OCI-LY1 (cell line): ENCODE measurements around the gene PDCL3.

ENCODE experiments used
- EZH2 ChIP-seq: fragments of 200-600 bp; sonication (generic), shearing (Covaris generic); IDR thresholded peaks from 2 replicates; pipeline ENCODE4 v1.8.0; 2017; ENCODE audit warnings: borderline replicate concordance, mixed run types, mild to moderate bottlenecking, antibody characterized with exemption, low read length, moderate library complexity, mixed read lengths
- TF ChIP-seq, protein P1 (sequence below): fragments of 200-600 bp; sonication (generic), shearing (Covaris generic); IDR thresholded peaks from 2 replicates; pipeline ENCODE4 v1.5.1; 2017; ENCODE audit warnings: mild to moderate bottlenecking, antibody characterized with exemption, low read length, moderate library complexity, mixed read lengths

DNA sequence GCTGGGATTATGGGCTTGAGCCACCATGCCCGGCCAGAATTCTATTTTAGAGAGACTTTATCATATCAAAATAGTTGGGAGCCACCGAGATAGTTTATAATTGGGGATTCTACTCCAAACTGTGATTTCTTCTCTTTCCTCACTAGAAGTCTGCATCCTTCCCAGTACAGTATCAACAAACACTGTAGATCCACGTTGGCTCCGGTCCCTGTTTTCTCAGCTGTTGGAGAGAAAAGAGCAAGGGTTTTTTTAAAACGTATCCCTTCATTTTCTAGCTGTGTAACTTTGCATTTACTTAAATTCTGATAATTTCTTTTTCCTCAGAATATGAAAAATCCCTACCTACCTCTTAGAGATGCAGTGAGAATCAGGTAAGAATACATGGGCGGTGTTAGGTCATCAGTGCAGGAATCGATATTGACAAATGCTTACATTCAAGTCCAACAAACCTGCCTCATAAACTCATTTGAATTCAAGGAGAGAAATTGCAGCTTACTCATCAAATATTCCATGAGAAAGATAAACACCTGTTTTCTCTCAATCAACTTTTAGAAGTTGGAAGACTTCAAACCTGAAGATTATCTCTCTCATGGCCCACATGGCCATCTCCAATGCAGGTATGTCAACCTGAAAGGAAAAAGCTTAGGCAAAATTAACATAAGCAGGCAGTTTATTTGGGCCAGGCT, 17.7 kb upstream of the PDCL3 start:
- TF ChIP-seq, protein P1, sequence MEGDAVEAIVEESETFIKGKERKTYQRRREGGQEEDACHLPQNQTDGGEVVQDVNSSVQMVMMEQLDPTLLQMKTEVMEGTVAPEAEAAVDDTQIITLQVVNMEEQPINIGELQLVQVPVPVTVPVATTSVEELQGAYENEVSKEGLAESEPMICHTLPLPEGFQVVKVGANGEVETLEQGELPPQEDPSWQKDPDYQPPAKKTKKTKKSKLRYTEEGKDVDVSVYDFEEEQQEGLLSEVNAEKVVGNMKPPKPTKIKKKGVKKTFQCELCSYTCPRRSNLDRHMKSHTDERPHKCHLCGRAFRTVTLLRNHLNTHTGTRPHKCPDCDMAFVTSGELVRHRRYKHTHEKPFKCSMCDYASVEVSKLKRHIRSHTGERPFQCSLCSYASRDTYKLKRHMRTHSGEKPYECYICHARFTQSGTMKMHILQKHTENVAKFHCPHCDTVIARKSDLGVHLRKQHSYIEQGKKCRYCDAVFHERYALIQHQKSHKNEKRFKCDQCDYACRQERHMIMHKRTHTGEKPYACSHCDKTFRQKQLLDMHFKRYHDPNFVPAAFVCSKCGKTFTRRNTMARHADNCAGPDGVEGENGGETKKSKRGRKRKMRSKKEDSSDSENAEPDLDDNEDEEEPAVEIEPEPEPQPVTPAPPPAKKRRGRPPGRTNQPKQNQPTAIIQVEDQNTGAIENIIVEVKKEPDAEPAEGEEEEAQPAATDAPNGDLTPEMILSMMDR = no peak
- no peak for TF ChIP-seq EZH2
